ENCODE measurements around the gene UQCRC1.

GRCh38 chr3:48634661-48635221 lies 25.3 kb upstream of the UQCRC1 start:
- TF ChIP-seq GATA2 (IDR thresholded peaks at IDR 0.05; ENCODE audit: low read depth, low read length) (no peak), GATA3 (IDR thresholded peaks at IDR 0.05; ENCODE audit: low read depth, low read length) (no peak)
